GM21526 (cell line): ENCODE data around the gene GPR78.

Source experiments
- ATAC-seq: cut with Tn5 transposase; IDR thresholded peaks from one replicate; pipeline ENCODE4 v1.9.1; 2021; ENCODE audit warnings: moderate library complexity; ENCODE audit not compliant: unreplicated experiment, low FRiP score

The GPR78 gene

GRCh38 chr4:8583655-8584025, 3.4 kb downstream of the GPR78 start:
- ATAC-seq, result no peak

DNA sequence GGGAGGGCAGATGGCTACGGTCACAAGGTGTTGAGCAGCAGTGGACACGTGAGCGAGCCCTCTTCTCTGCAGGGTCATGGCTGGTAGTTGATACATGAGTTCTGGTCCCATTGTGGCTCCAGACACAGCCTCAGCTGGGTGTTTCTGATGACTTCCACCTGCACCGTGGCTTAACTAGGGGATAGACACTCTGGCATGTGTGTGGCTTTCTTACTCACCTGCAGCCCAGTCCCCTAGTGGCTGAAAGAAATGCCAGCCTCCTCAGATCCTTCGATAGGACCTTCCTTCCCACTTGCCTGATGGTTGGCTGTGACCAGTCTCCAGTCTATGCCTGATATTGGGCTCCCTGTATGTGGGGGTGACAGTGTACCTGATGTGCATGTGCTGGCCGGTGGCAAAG, 5.0 kb downstream of the GPR78 start:
- no peak for ATAC-seq

- no peak for ATAC-seq
Observed at GRCh38 chr4:8585721-8586212, 5.6 kb downstream of the GPR78 start.

- no peak for ATAC-seq
Observed at GRCh38 chr4:8586246-8586645, 6.1 kb downstream of the GPR78 start.

GRCh38 chr4:8586671-8587468, 6.7 kb downstream of the GPR78 start:
- ATAC-seq, result no peak

DNA sequence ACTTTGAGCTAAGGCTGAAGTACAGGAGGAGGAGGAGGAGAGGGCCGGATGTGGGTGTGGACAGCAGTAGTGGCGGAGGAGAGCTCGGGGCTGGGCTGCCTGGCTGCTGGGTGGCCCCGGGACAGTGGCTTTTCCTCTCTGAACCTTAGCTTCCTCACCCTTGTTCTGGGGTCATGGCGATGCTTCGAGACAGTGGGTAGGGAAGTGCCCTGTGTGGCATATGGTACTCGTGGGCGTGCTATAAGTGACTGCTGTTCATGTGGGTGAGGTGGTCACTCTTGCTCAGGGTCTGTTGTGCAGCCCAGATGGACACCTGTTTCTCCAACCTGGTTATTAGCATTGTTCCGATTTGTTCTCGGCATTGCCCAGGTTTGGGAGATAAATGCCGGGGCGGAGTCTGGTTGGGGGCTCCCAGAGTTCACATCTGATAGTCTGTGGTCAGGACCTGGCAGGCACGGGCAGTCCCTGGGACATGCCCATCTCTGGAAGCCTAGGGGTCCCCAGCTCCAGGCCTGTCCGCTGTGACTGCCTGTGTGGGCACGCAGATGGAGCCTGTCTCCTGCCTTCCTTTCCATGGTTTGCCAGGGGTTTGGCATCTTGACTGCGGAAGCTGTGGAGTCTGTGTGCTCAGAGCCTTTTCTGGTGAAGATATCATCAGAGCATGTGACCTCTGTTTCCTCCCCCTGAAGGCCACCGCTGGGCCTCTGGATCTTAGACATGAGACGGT, 7.4 kb downstream of the GPR78 start:
- no peak for ATAC-seq

GRCh38 chr4:8588196-8588470, 7.9 kb downstream of the GPR78 start:
- no peak for ATAC-seq

DNA sequence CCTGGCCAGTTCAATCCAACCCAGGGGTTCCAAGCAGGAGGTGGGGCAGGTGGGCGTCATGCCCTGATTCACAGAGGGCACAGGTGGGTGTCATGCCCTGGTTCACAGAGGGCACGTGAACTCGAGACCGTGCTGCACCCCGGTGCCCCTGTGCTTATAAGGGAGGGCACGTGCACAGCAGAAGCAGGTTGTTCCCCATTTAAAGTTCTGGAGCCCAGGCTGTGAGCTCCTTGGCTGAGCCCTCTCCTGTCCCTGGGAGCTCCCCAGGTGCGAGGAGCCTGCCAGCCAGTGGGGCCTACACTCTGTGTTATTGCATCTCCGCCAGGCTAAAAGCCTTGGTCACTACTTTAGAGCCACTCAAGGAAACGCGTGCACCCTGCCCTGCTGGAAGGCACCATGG, 9.1 kb downstream of the GPR78 start:
- no peak for ATAC-seq

- no peak for ATAC-seq
Observed at GRCh38 chr4:8589823-8590545, 9.8 kb downstream of the GPR78 start.

- no peak for ATAC-seq
Observed at GRCh38 chr4:8590546-8590880, 10.3 kb downstream of the GPR78 start.

- ATAC-seq, result no peak
Observed at GRCh38 chr4:8591114-8591513, 10.9 kb downstream of the GPR78 start.

GRCh38 chr4:8591626-8592365, 11.6 kb downstream of the GPR78 start:
- ATAC-seq, result no peak

- ATAC-seq, result no peak
Observed at GRCh38 chr4:8592366-8593263, 12.4 kb downstream of the GPR78 start, which contains the start of gene CPZ. CPZ (plus strand) TSS chr4:8592765; CDS start chr4:8592834, 69 bp downstream.

- ATAC-seq, result no peak
Observed at GRCh38 chr4:8593264-8594096, 13.3 kb downstream of the GPR78 start.

DNA sequence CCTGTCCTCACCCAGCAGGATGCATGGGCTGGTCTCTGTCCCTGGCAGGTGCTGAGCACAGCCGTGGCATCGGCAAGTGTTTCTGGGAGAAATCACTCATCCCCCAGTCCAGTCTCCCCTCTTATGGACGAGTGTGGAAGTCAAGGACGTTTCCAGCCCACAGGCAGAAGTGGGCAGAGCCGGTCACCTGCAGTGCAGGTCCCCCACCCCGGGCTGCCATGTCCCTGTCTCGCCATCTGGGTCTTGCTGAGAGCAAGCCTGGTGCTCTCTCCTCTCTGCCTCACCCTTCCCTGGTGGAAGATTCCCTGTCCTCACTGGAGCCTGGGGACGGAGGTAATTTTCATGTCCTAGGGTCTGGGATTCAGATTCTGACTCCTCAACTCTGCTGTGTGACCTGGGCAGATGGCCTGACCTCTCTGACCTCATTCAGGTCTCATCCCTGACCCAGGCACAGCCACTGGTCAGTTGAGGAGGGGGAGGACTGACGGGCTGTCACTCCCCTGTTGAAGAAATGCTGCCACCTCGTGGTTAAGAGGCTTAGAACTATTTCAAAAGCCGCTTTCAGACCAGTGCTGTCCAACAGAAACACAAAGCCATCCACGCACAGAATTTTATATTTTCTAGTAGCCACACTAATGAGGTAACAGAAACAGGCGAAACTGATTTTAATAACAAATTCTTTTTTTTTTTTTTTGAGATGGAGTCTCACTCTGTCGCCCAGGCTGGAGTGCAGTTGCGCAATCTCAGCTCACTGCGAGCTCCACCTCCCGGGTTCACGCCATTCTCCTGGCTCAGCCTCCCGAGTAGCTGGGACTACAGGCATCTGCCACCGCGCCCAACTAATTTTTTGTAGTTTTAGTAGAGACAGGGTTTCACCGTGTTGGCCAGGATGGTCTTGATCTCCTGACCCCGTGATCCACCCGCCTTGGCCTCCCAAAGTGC, 14.2 kb downstream of the GPR78 start:
- no peak for ATAC-seq

DNA sequence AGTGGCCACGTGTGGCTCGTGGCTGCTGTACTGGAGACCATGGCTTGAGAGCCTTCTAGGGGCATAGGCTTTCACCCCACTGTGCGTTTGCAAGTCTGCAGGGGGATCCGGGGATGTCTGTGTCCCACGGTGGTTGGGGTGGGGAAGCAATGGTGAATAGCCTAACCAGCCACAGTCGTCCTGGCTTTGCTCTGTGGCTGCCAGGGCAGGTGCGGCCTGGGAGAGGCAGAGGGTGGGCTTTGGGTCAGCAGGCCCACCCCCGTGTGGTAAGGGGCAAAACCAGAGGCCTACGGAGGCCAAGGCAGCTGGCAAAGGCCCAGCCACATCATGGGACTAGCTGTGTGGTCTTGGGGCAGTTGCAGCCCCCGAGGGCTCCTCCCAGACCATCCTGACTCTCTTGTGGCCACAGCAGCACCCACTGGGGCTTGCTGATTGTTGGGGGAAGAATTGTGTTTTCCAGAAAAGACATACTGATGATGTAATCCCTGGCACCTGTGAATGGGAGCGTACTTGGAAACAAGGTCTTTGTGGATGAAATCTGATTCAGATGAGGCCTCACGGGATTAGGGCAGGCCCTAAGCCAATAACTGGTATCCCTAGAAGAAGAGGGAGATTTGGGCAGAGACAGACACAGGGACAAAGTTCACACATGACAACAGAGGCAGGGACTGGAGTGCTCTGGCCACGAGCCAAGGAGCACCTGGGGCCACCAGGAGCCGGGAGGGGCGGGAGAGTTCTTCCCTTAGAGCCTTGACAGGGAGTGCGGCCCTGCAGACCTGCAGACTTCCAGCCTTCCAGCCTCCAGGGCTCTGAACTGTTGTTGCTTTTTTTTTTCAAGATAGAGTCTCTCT, 15.3 kb downstream of the GPR78 start:
- ATAC-seq, result no peak

DNA sequence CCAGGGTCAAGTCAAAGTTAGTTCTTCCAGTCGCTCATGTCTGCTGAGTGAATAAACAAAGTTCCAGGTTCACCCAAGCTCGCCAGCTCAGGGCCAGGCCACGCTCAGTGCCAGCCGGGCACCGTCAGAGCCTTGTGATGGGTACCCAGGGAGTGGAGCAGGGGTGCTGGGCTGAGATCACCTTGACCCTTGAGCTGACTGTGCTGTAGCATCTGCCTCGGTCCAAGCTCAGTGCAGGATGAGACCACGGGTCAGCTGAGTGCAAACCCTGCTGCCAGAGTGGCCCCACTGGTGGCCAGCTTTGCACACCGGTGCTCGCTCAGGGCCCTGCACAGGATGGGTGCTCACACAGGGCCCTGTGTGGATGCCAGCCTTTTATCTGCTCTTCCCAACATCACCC, 16.7 kb downstream of the GPR78 start:
- ATAC-seq, result no peak
